Neural cell (in vitro differentiated cells): ENCODE measurements around the gene TRIM15. TPM values are rescaled to one million over a fixed set of nuclear protein-coding genes. Genes with fewer than 3 reads are reported as not detected.

Experiments
- H2AFZ ChIP-seq: fragments of 200-600, 300-800 bp; sonication (generic), shearing (Covaris generic); 2 replicates; pipeline ENCODE4 v1.6.0; 2014; ENCODE audit warnings: low read depth, mild to moderate bottlenecking, antibody characterized with exemption, low read length, moderate library complexity
- H3F3A ChIP-seq: fragments of 200-600 bp; shearing (Covaris generic); 2 replicates; pipeline ENCODE4 v1.6.1; 2016; ENCODE audit warnings: mild to moderate bottlenecking, moderate library complexity, mixed read lengths, antibody characterized with exemption, low read length; ENCODE audit not compliant: insufficient read depth, poor library complexity, severe bottlenecking
- H3K27ac ChIP-seq: fragments of 200-600, 300-800 bp; sonication (generic), shearing (Covaris generic); 2 replicates; pipeline ENCODE4 v1.5.1; 2014; ENCODE audit warnings: mild to moderate bottlenecking, low read length, moderate library complexity
- H3K27me3 ChIP-seq: fragments of 300-800, 200-600 bp; sonication (generic), shearing (Covaris generic); 2 replicates; pipeline ENCODE4 v1.6.0; 2014; ENCODE audit warnings: mild to moderate bottlenecking, low read depth, low read length, moderate library complexity; ENCODE audit not compliant: insufficient read depth
- H3K36me3 ChIP-seq: fragments of 300-800, 200-600 bp; sonication (generic), shearing (Covaris generic); 2 replicates; pipeline ENCODE4 v1.5.1; 2014; ENCODE audit warnings: mild to moderate bottlenecking, antibody characterized with exemption, low read length, moderate library complexity; ENCODE audit not compliant: insufficient read depth
- H3K4me2 ChIP-seq: fragments of 300-800, 200-600 bp; sonication (generic), shearing (Covaris generic); 2 replicates; pipeline ENCODE4 v1.6.0; 2014; ENCODE audit warnings: mild to moderate bottlenecking, low read length
- H3K4me3 ChIP-seq: fragments of 300-800, 200-600 bp; sonication (generic), shearing (Covaris generic); 2 replicates; pipeline ENCODE4 v1.5.1; 2014; ENCODE audit warnings: mild to moderate bottlenecking, low read length, moderate library complexity
- H3K79me2 ChIP-seq: fragments of 200-600 bp; shearing (Covaris generic); replicated peaks from 2 replicates; pipeline ENCODE4 v1.6.0; 2014; ENCODE audit warnings: mild to moderate bottlenecking, low read length, moderate library complexity; ENCODE audit not compliant: insufficient read depth
- H3K9ac ChIP-seq: fragments of 300-800, 200-600 bp; sonication (generic), shearing (Covaris generic); 2 replicates; pipeline ENCODE4 v1.6.1; 2016; ENCODE audit warnings: mild to moderate bottlenecking, low read length, mixed read lengths
- H3K9me2 ChIP-seq: fragments of 200-600 bp; shearing (Covaris generic); 2 replicates; pipeline ENCODE4 v1.6.1; 2016; ENCODE audit warnings: mild to moderate bottlenecking, low read length, mixed read lengths; ENCODE audit not compliant: insufficient read depth
- H3K9me3 ChIP-seq: fragments of 200-600, 300-800 bp; sonication (generic), shearing (Covaris generic); 2 replicates; pipeline ENCODE4 v1.6.1; 2016; ENCODE audit warnings: mild to moderate bottlenecking, mixed run types, low read length, moderate library complexity, mixed read lengths
- H4K20me1 ChIP-seq: fragments of 200-600 bp; shearing (Covaris generic); 2 replicates; pipeline ENCODE4 v1.6.1; 2016; ENCODE audit warnings: mild to moderate bottlenecking, mixed run types; ENCODE audit not compliant: insufficient read depth
- CTCF ChIP-seq: fragments of 450-650 bp; IDR thresholded peaks from 2 replicates; pipeline ENCODE4 v1.5.1; 2014; ENCODE audit warnings: antibody characterized with exemption, mild to moderate bottlenecking, moderate library complexity; ENCODE audit not compliant: poor library complexity, severe bottlenecking
- EP300 ChIP-seq: fragments of 450-650 bp; conservative IDR thresholded peaks from 2 replicates; pipeline ENCODE4 v1.6.1; 2014; ENCODE audit warnings: antibody characterized with exemption, mild to moderate bottlenecking, moderate library complexity; ENCODE audit not compliant: poor library complexity, severe bottlenecking
- EZH2 ChIP-seq: fragments of 200-600, 300-800 bp; shearing (Covaris generic), sonication (generic); IDR thresholded peaks from 2 replicates; pipeline ENCODE4 v1.6.1; 2014; ENCODE audit warnings: antibody characterized with exemption, low read length, borderline replicate concordance, mild to moderate bottlenecking; ENCODE audit not compliant: insufficient read depth, poor library complexity, severe bottlenecking
- MXI1 ChIP-seq: fragments of 450-650 bp; conservative IDR thresholded peaks from 2 replicates; pipeline ENCODE4 v1.6.1; 2014; ENCODE audit warnings: antibody characterized with exemption, mild to moderate bottlenecking; ENCODE audit not compliant: poor library complexity, severe bottlenecking
- POLR2AphosphoS5 ChIP-seq: IDR thresholded peaks from 2 replicates; pipeline ENCODE4 v1.6.1; 2012
- RAD21 ChIP-seq: fragments of 450-650 bp; conservative IDR thresholded peaks from 2 replicates; pipeline ENCODE4 v1.6.1; 2014; ENCODE audit warnings: antibody characterized with exemption, mild to moderate bottlenecking, moderate library complexity
- SMC3 ChIP-seq: fragments of 450-650 bp; conservative IDR thresholded peaks from 2 replicates; pipeline ENCODE4 v1.6.1; 2014; ENCODE audit warnings: antibody characterized with exemption, mild to moderate bottlenecking, moderate library complexity; ENCODE audit not compliant: poor library complexity
- TAF1 ChIP-seq: IDR thresholded peaks from 2 replicates; pipeline ENCODE4 v1.6.1; 2012; ENCODE audit warnings: low read depth
- polyA plus RNA-seq: library from polyadenylated mRNA; depleted of rRNA; stranded (reverse); fragments of >200 nt; gene quantifications from 2 replicates; pipeline ENCODE4 v1.2.3, GENCODE V29; 2014
- TF ChIP-seq, protein P1 (sequence below): IDR thresholded peaks from 2 replicates; pipeline ENCODE4 v1.6.1; 2012; ENCODE audit warnings: borderline replicate concordance

The TRIM15 gene
- polyA plus RNA-seq, 1 donor from 2014 or later: not detected

DNA sequence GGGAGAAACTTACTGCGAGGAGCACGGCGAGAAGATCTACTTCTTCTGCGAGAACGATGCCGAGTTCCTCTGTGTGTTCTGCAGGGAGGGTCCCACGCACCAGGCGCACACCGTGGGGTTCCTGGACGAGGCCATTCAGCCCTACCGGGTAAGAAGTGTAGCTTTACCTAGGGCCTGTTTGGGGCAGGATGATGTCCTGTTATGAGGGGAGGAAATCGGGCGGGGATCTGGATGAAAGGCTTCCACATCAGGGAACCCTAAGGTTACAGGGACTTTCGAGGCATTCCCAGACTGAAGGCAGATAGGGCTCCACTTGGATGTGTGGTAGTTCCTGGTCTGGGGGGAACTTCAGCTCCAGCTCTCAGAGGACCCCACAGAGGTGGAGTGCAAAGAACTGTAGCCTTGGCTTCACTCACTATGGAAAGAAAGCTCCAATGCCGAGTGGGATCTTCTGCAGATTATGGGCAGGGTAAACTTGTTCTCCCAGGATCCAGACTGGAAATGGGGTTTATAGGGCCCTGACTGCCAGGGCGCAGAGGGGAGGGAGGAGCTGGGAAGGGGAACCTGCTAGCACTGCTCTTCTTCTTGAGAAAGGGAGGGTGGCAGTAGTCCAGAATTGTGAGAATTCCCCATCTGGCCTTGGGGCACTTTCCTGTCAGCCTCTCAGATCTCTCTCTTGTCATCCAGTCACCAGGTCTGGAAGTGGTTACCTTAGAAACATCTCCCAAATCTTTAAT is 740 bp downstream of the TRIM15 start:
- no peak overlapping the region for H2AFZ ChIP-seq
- H3K9ac ChIP-seq: no peak overlapping the region
- H3K9me2 ChIP-seq: no peaks in the 10 kb centered on the region
- H3K36me3 ChIP-seq: no peaks in the 10 kb centered on the region
- no peak overlapping the region for H3K4me2 ChIP-seq
- no peaks in the 10 kb centered on the region for H3K79me2 ChIP-seq
- H4K20me1 ChIP-seq: no peaks in the 10 kb centered on the region
- TF ChIP-seq SMC3: no peak
- no peak for TF ChIP-seq RAD21
- no peak for TF ChIP-seq TAF1
- TF ChIP-seq, protein P1, sequence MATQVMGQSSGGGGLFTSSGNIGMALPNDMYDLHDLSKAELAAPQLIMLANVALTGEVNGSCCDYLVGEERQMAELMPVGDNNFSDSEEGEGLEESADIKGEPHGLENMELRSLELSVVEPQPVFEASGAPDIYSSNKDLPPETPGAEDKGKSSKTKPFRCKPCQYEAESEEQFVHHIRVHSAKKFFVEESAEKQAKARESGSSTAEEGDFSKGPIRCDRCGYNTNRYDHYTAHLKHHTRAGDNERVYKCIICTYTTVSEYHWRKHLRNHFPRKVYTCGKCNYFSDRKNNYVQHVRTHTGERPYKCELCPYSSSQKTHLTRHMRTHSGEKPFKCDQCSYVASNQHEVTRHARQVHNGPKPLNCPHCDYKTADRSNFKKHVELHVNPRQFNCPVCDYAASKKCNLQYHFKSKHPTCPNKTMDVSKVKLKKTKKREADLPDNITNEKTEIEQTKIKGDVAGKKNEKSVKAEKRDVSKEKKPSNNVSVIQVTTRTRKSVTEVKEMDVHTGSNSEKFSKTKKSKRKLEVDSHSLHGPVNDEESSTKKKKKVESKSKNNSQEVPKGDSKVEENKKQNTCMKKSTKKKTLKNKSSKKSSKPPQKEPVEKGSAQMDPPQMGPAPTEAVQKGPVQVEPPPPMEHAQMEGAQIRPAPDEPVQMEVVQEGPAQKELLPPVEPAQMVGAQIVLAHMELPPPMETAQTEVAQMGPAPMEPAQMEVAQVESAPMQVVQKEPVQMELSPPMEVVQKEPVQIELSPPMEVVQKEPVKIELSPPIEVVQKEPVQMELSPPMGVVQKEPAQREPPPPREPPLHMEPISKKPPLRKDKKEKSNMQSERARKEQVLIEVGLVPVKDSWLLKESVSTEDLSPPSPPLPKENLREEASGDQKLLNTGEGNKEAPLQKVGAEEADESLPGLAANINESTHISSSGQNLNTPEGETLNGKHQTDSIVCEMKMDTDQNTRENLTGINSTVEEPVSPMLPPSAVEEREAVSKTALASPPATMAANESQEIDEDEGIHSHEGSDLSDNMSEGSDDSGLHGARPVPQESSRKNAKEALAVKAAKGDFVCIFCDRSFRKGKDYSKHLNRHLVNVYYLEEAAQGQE: no peak
- no peak for TF ChIP-seq POLR2AphosphoS5
- TF ChIP-seq CTCF: no peak
- no peak for TF ChIP-seq MXI1
- no peak for TF ChIP-seq EZH2
- no peak for TF ChIP-seq EP300
- no peak overlapping the region for H3K4me3 ChIP-seq
- no peaks in the 10 kb centered on the region for H3K9me3 ChIP-seq
- H3F3A ChIP-seq: no peaks in the 10 kb centered on the region
- H3K27ac ChIP-seq: no peak overlapping the region
- H3K27me3 ChIP-seq: no peaks in the 10 kb centered on the region

GRCh38 chr6:30164714-30165113 is 1.4 kb downstream of the TRIM15 start:
- Histone ChIP-seq H2AFZ (no peak overlapping the region), H3K4me2 (no peak overlapping the region)

More at GRCh38 chr6:30164714-30165113, 1.4 kb downstream of the TRIM15 start:
- no peaks in the 10 kb centered on the region for H4K20me1 ChIP-seq
- no peaks in the 10 kb centered on the region for H3K79me2 ChIP-seq
- no peak overlapping the region for H3K9ac ChIP-seq
- H3K9me2 ChIP-seq: no peaks in the 10 kb centered on the region
- no peaks in the 10 kb centered on the region for H3K36me3 ChIP-seq
- no peak for TF ChIP-seq RAD21
- TF ChIP-seq TAF1: no peak
- TF ChIP-seq, protein P1: no peak
- TF ChIP-seq MXI1: no peak
- TF ChIP-seq EP300: no peak
- TF ChIP-seq POLR2AphosphoS5: no peak
- TF ChIP-seq CTCF: no peak
- no peak for TF ChIP-seq SMC3
- no peak for TF ChIP-seq EZH2
- no peaks in the 10 kb centered on the region for H3K9me3 ChIP-seq
- no peaks in the 10 kb centered on the region for H3F3A ChIP-seq
- no peak overlapping the region for H3K4me3 ChIP-seq
- H3K27ac ChIP-seq: no peak overlapping the region
- no peaks in the 10 kb centered on the region for H3K27me3 ChIP-seq
